GM12878 (cell line): ENCODE results near the gene CHMP2B. TPM values are rescaled to one million over a fixed set of nuclear protein-coding genes. Genes with fewer than 3 reads are reported as not detected.

Experiments used
- ATAC-seq: fragments of 200-7000 bp; cut with Tn5 transposase; 3 replicates; pipeline ENCODE4 v1.9.1; 2020; ENCODE audit warnings: mild to moderate bottlenecking, moderate library complexity
- BruUV-seq: library from RNA; stranded (reverse); fragments of 400-500 nt; replicated peaks from 2 replicates; lab custom pipeline; 2021; lab: Mats Ljungman, UMichigan
- CTCF ChIA-PET: fragments of 300-600 bp; sonication (Branson Sonifier 250); formaldehyde crosslinking; extraction: SDS; loops from one replicate; lab custom pipeline; 2021; ENCODE audit warnings: inconsistent platforms; lab: Yijun Ruan, JAX
- POLR2A ChIA-PET: fragments of 350-600 bp; formaldehyde crosslinking; extraction: SDS; loops from one replicate; lab custom pipeline; 2021; ENCODE audit warnings: inconsistent platforms; lab: Charles Lee
- RAD21 ChIA-PET: fragments of 300-600 bp; sonication (Branson Sonifier 250); formaldehyde crosslinking; loops from one replicate; lab custom pipeline; 2023; ENCODE audit warnings: antibody characterized with exemption; ENCODE audit not compliant: unreplicated experiment; lab: Charles Lee
- SMC1A ChIA-PET: fragments of 300-600 bp; sonication (Branson Sonifier 250); formaldehyde crosslinking; loops from one replicate; lab custom pipeline; 2023; ENCODE audit not compliant: unreplicated experiment, uncharacterized antibody; lab: Charles Lee
- DNase-seq: peaks from one replicate; pipeline ENCODE4 v3.0.0-alpha.2; 2011; ENCODE audit warnings: low read depth, low spot score
- FAIRE-seq: peaks from 3 replicates; lab custom pipeline; 2011; peaks lifted over from hg19 to GRCh38; lab: Jason Lieb, UNC
- H2AFZ ChIP-seq: 2 replicates; pipeline ENCODE4 v1.6.0; 2011; ENCODE audit warnings: low read depth, low read length, control low read depth; ENCODE audit not compliant: control insufficient read depth
- H3K27ac ChIP-seq: 2 replicates; pipeline ENCODE4 v1.5.1; 2011; ENCODE audit warnings: control low read depth; ENCODE audit not compliant: control insufficient read depth, insufficient read depth
- H3K27me3 ChIP-seq, 2 experiments: replicated peaks in 1 of 2; 2 replicates each; pipeline versions ENCODE4 v1.6.0 to v1.6.1; 2011; ENCODE audit warnings: low read length in 1 of 2; ENCODE audit not compliant: control insufficient read depth in 2 of 2, insufficient read depth in 2 of 2
- H3K36me3 ChIP-seq, 2 experiments: 2 replicates each; pipeline ENCODE4 v1.5.1; 2011; ENCODE audit warnings: low read length in 1 of 2; ENCODE audit not compliant: control insufficient read depth in 2 of 2, insufficient read depth in 2 of 2
- H3K4me1 ChIP-seq: 2 replicates; pipeline ENCODE4 v1.6.1; 2011; ENCODE audit warnings: mild to moderate bottlenecking, low read length, moderate library complexity, mixed read lengths; ENCODE audit not compliant: control insufficient read depth, insufficient read depth
- H3K4me2 ChIP-seq: 2 replicates; pipeline ENCODE4 v1.6.0; 2011; ENCODE audit warnings: control low read depth; ENCODE audit not compliant: control insufficient read depth, insufficient read depth
- H3K4me3 ChIP-seq: fragments of 200-600 bp; sonication (generic); 2 replicates; pipeline ENCODE4 v1.5.1; 2016
- H3K79me2 ChIP-seq: 2 replicates; pipeline ENCODE4 v1.6.0; 2011; ENCODE audit warnings: low read length; ENCODE audit not compliant: control insufficient read depth, insufficient read depth
- H3K9ac ChIP-seq: 2 replicates; pipeline ENCODE4 v1.8.0; 2011; ENCODE audit warnings: low read length, control low read depth, mixed read lengths; ENCODE audit not compliant: control insufficient read depth, insufficient read depth
- H3K9me3 ChIP-seq: replicated peaks from 3 replicates; pipeline ENCODE4 v1.5.1; 2011; ENCODE audit warnings: mild to moderate bottlenecking, low read length; ENCODE audit not compliant: control insufficient read depth, insufficient read depth
- H4K20me1 ChIP-seq: 2 replicates; pipeline ENCODE4 v1.6.0; 2011; ENCODE audit not compliant: control insufficient read depth, insufficient read depth
- CUX1 ChIP-seq: IDR thresholded peaks from 2 replicates; pipeline ENCODE4 v1.6.1; 2012; ENCODE audit warnings: improper control_type of control experiment, low read depth, low read length; ENCODE audit not compliant: insufficient replicate concordance
- DPF2 ChIP-seq: fragments of 450-650 bp; IDR thresholded peaks from 2 replicates; pipeline ENCODE4 v1.6.1; 2017; ENCODE audit warnings: mild to moderate bottlenecking
- KAT2A ChIP-seq: conservative IDR thresholded peaks from 2 replicates; pipeline ENCODE4 v1.6.1; 2011; ENCODE audit warnings: low read depth, low read length; ENCODE audit not compliant: control insufficient read depth
- NR2C2 ChIP-seq: IDR thresholded peaks from 2 replicates; pipeline ENCODE4 v1.6.1; 2011; ENCODE audit warnings: borderline replicate concordance, low read depth; ENCODE audit not compliant: control insufficient read depth, insufficient read length
- RCOR1 ChIP-seq: conservative IDR thresholded peaks from 2 replicates; pipeline ENCODE4 v1.6.1; 2012; ENCODE audit warnings: low read depth, low read length, improper control_type of control experiment
- RELA ChIP-seq: fragments of 450-650 bp; IDR thresholded peaks from 2 replicates; pipeline ENCODE4 v1.8.0; 2014; ENCODE audit warnings: borderline replicate concordance; ENCODE audit not compliant: partially characterized antibody
- REST ChIP-seq: IDR thresholded peaks from 2 replicates; pipeline ENCODE4 v1.6.1; 2012; ENCODE audit warnings: mild to moderate bottlenecking, low read depth, low read length
- SIX5 ChIP-seq: IDR thresholded peaks from 2 replicates; pipeline ENCODE4 v1.6.1; 2011; ENCODE audit warnings: mild to moderate bottlenecking, low read depth, low read length, moderate library complexity; ENCODE audit not compliant: severe bottlenecking
- SMAD5 ChIP-seq: IDR thresholded peaks from 2 replicates; pipeline ENCODE4 v1.6.1; 2016; ENCODE audit warnings: antibody characterized with exemption, low read depth
- SREBF2 ChIP-seq: IDR thresholded peaks from 2 replicates; pipeline ENCODE4 v1.6.1; 2012; ENCODE audit warnings: mild to moderate bottlenecking, low read length
- ZNF687 ChIP-seq: fragments of 450-650 bp; IDR thresholded peaks from 2 replicates; pipeline ENCODE4 v1.6.1; 2017; ENCODE audit warnings: mild to moderate bottlenecking, moderate library complexity
- WGBS: methylation state at CpG from one replicate; pipeline ENCODE4 v1.1.6; 2016; ENCODE audit warnings: low lambda C conversion rate; ENCODE audit not compliant: insufficient replicate concordance, insufficient coverage; ENCODE audit errors: missing lambda C conversion rate; 5-methylcytosine and 5-hydroxymethylcytosine counted together
- in situ Hi-C: fragments of 300-500 bp; cut with MboI; formaldehyde crosslinking; loops from 9 replicates; pipeline ENCODE4 v1.14.3; 2018; ENCODE audit warnings: mixed read lengths
- intact Hi-C: fragments of 100-400 bp; cut with micrococcal nuclease; formaldehyde crosslinking; loops from one replicate; pipeline ENCODE4 v1.14.2; 2022; ENCODE audit not compliant: unreplicated experiment
- polyA plus RNA-seq, 11 experiments: library from polyadenylated mRNA; depleted of rRNA in 4 of 11; unstranded in 6 of 11; stranded (reverse) in 5 of 11; fragments of >200 nt; fragmentation: Nextera tagmentation in 4 of 11; fragmentation: Illumina TruSeq in 1 of 11; extraction: Ambion mirVana in 4 of 11; extraction: Trizol in 1 of 11; gene quantifications; 1 replicate in 1 of 11; 2 replicates in 10 of 11; pipeline versions ENCODE4 v1.2.1 to v1.2.3, GENCODE V29; 2011 to 2016; ENCODE audit warnings: inconsistent platforms in 2 of 11, missing spikeins in 2 of 11, low read depth in 1 of 11
- total RNA-seq, 4 experiments: library from RNA; depleted of rRNA in 3 of 4; stranded (reverse); fragments of >200 nt in 3 of 4; fragmentation: Illumina TruSeq in 1 of 4; extraction: Trizol in 1 of 4; gene quantifications; 2 replicates each; pipeline versions ENCODE4 v1.2.1 to v1.2.3, GENCODE V29; 2013 to 2021

The CHMP2B gene
- total and polyA plus RNA-seq, 10 of the 15 experiments (the other 5 are each of a cell fraction or from before 2014, with no cell fraction given): 14.9 to 54.8 (median 24.6) TPM

GRCh38 chr3:87268646-87269211, 41.6 kb downstream of the CHMP2B start:
- H4K20me1 ChIP-seq: no peaks in the 10 kb centered on the region
- no peak overlapping the region for H3K27ac ChIP-seq
- no peak overlapping the region for H3K9ac ChIP-seq
- no peaks in the 10 kb centered on the region for H3K4me1 ChIP-seq
- H3K9me3 ChIP-seq: no peaks in the 10 kb centered on the region
- CTCF ChIA-PET: interaction anchor here (1.7 kb wide), 1 partner anchor 10 kb away, joined by 5 read pairs; no protein-coding TSS in a partner anchor
- H3K79me2 ChIP-seq: no peaks in the 10 kb centered on the region
- in situ Hi-C loops: no loop called here
- no peak overlapping the region for H3K4me2 ChIP-seq
- H3K4me3 ChIP-seq: no peak overlapping the region
- POLR2A ChIA-PET: no interaction called here
- H2AFZ ChIP-seq: no peak overlapping the region
- WGBS: 50% methylated on average over 4 of the region's 4 CpGs
- no peaks in the 10 kb centered on the region for H3K27me3 ChIP-seq
- FAIRE-seq (no peak), DNase-seq (no peak), ATAC-seq (no peak; the same call in 2 of the 3 replicates)
- RAD21 ChIA-PET: no interaction called here
- SMC1A ChIA-PET: no interaction called here
- no peaks in the 10 kb centered on the region for H3K36me3 ChIP-seq
- BruUV-seq: no TSS peak
- intact Hi-C loops: loop anchor here (10.0 kb wide), 1 partner anchor 736 kb away; no protein-coding TSS in a partner anchor
- no peak for TF ChIP-seq CUX1
- no peak for TF ChIP-seq SMAD5
- TF ChIP-seq ZNF687: no peak
- TF ChIP-seq NR2C2: no peak
- no peak for TF ChIP-seq RCOR1
- no peak for TF ChIP-seq DPF2
- TF ChIP-seq RELA: no peak
- TF ChIP-seq SREBF2: no peak
- no peak for TF ChIP-seq SIX5
- no peak for TF ChIP-seq REST
- TF ChIP-seq KAT2A: no peak
